OCI-LY1 (cell line): ENCODE measurements around the gene RXFP4.

Experiments used
- H2AFZ ChIP-seq: fragments of 200-600 bp; sonication (generic), shearing (Covaris generic); 2 replicates; pipeline ENCODE4 v1.6.0; 2014; ENCODE audit warnings: antibody characterized with exemption, mild to moderate bottlenecking, low read length
- H3F3A ChIP-seq: fragments of 200-600 bp; sonication (generic), shearing (Covaris generic); 2 replicates; pipeline ENCODE4 v1.6.0; 2014; ENCODE audit warnings: mild to moderate bottlenecking, antibody characterized with exemption, low read length, moderate library complexity; ENCODE audit not compliant: insufficient read depth
- H3K27ac ChIP-seq: fragments of 200-600 bp; sonication (generic); 2 replicates; pipeline ENCODE4 v1.5.1; 2014; ENCODE audit warnings: low read length, mixed run types, mild to moderate bottlenecking, low read depth; ENCODE audit not compliant: poor library complexity, severe bottlenecking
- H3K27me3 ChIP-seq: fragments of 200-600 bp; sonication (generic); 2 replicates; pipeline ENCODE4 v1.6.0; 2014; ENCODE audit warnings: antibody characterized with exemption, mild to moderate bottlenecking, low read length, moderate library complexity; ENCODE audit not compliant: insufficient read depth
- H3K36me3 ChIP-seq: fragments of 200-600 bp; sonication (generic); 2 replicates; pipeline ENCODE4 v1.6.1; 2014; ENCODE audit warnings: mild to moderate bottlenecking, antibody characterized with exemption, low read length, moderate library complexity, mixed read lengths; ENCODE audit not compliant: insufficient read depth
- H3K4me1 ChIP-seq: fragments of 200-600 bp; sonication (generic); 2 replicates; pipeline ENCODE4 v1.5.1; 2014; ENCODE audit warnings: mild to moderate bottlenecking, low read length, moderate library complexity; ENCODE audit not compliant: insufficient read depth, severe bottlenecking
- H3K4me2 ChIP-seq: fragments of 200-600 bp; sonication (generic), shearing (Covaris generic); 2 replicates; pipeline ENCODE4 v1.6.1; 2014; ENCODE audit warnings: low read length
- H3K4me3 ChIP-seq: fragments of 200-600 bp; sonication (generic); 2 replicates; pipeline ENCODE4 v1.5.1; 2014; ENCODE audit warnings: low read length, low read depth, mild to moderate bottlenecking, mixed read lengths; ENCODE audit not compliant: poor library complexity, severe bottlenecking
- H3K79me2 ChIP-seq: fragments of 200-600 bp; shearing (Covaris generic); 2 replicates; pipeline ENCODE4 v1.6.1; 2016; ENCODE audit warnings: mixed run types, low read length, mixed read lengths; ENCODE audit not compliant: insufficient read depth
- H3K9ac ChIP-seq: fragments of 200-600 bp; sonication (generic), shearing (Covaris generic); 2 replicates; pipeline ENCODE4 v1.6.1; 2014; ENCODE audit warnings: mild to moderate bottlenecking, low read length, mixed read lengths
- H3K9me2 ChIP-seq: fragments of 200-600 bp; sonication (generic), shearing (Covaris generic); 2 replicates; pipeline ENCODE4 v1.6.1; 2014; ENCODE audit warnings: low read depth, mild to moderate bottlenecking, low read length, mixed read lengths
- H3K9me3 ChIP-seq: fragments of 200-600 bp; shearing (Covaris generic); 2 replicates; pipeline ENCODE4 v1.6.1; 2014; ENCODE audit warnings: low read length, mixed read lengths
- H4K20me1 ChIP-seq: fragments of 200-600 bp; sonication (generic), shearing (Covaris generic); 2 replicates; pipeline ENCODE4 v1.6.0; 2016; ENCODE audit warnings: mild to moderate bottlenecking, low read length; ENCODE audit not compliant: insufficient read depth
- CTCF ChIP-seq: fragments of 200-600 bp; sonication (generic), shearing (Covaris generic); IDR thresholded peaks from 2 replicates; pipeline ENCODE4 v1.5.1; 2017; ENCODE audit warnings: mild to moderate bottlenecking, antibody characterized with exemption, low read length, moderate library complexity, mixed read lengths
- EZH2 ChIP-seq: fragments of 200-600 bp; sonication (generic), shearing (Covaris generic); IDR thresholded peaks from 2 replicates; pipeline ENCODE4 v1.8.0; 2017; ENCODE audit warnings: borderline replicate concordance, mixed run types, mild to moderate bottlenecking, antibody characterized with exemption, low read length, moderate library complexity, mixed read lengths

RXFP4 gene

GRCh38 chr1:155897746-155898145 lies 43.7 kb upstream of the RXFP4 start:
- no peaks in the 10 kb centered on the region for H3K27me3 ChIP-seq
- H3K4me2 ChIP-seq = no peak overlapping the region
- peaks cover 53% of the 10 kb centered on the region for H3K36me3 ChIP-seq
- no peak overlapping the region for H3K27ac ChIP-seq
- TF ChIP-seq EZH2 = no peak
- no peak for TF ChIP-seq CTCF
- H2AFZ ChIP-seq = no peak overlapping the region
- peaks cover 5% of the 10 kb centered on the region for H3F3A ChIP-seq
- 0 out of 2 replicates have a peak, but pooled peaks cover 2% of the 10 kb centered on the region for H4K20me1 ChIP-seq
- no peaks in the 10 kb centered on the region for H3K79me2 ChIP-seq
- no peaks in the 10 kb centered on the region for H3K4me1 ChIP-seq
- H3K9ac ChIP-seq = no peak overlapping the region
- H3K4me3 ChIP-seq = no peak overlapping the region
- H3K9me2 ChIP-seq = no peaks in the 10 kb centered on the region
- no peaks in the 10 kb centered on the region for H3K9me3 ChIP-seq

- Histone ChIP-seq H3F3A (no peaks in the 10 kb centered on the region; the same call in 1 of the 2 replicates), H3K9ac (no peak overlapping the region), H3K4me2 (no peak overlapping the region), H3K9me2 (no peaks in the 10 kb centered on the region), H3K4me1 (no peaks in the 10 kb centered on the region), H3K4me3 (no peak overlapping the region), H4K20me1 (0 out of 2 replicates have a peak, but pooled peaks cover 2% of the 10 kb centered on the region), H2AFZ (no peak overlapping the region), H3K27me3 (no peaks in the 10 kb centered on the region), H3K9me3 (no peaks in the 10 kb centered on the region), H3K36me3 (peaks cover 62% of the 10 kb centered on the region), H3K27ac (no peak overlapping the region), H3K79me2 (no peaks in the 10 kb centered on the region)
- TF ChIP-seq CTCF (no peak), EZH2 (no peak)
Measured at GRCh38 chr1:155898888-155899287, 42.5 kb upstream of the RXFP4 start.

- Histone ChIP-seq H3K27me3 (no peaks in the 10 kb centered on the region), H3K79me2 (no peaks in the 10 kb centered on the region), H3K9me3 (no peaks in the 10 kb centered on the region), H4K20me1 (0 out of 2 replicates have a peak, but pooled peaks cover 2% of the 10 kb centered on the region), H3K4me3 (no peak overlapping the region), H3F3A (no peaks in the 10 kb centered on the region; the same call in 1 of the 2 replicates), H3K9me2 (no peaks in the 10 kb centered on the region), H3K27ac (no peak overlapping the region), H3K9ac (no peak overlapping the region), H3K4me2 (no peak overlapping the region), H3K4me1 (no peaks in the 10 kb centered on the region), H2AFZ (no peak overlapping the region), H3K36me3 (peaks cover 70% of the 10 kb centered on the region)
- TF ChIP-seq CTCF = no peak
Measured at GRCh38 chr1:155899683-155900082, 41.8 kb upstream of the RXFP4 start.
